ENCODE data around the gene PIANP. TPM values are rescaled to one million over a fixed set of nuclear protein-coding genes. Genes with fewer than 3 reads are reported as not detected.
"Not testable (repeated sequence)": the region's sequence is repeated elsewhere in the genome, so short reads cannot be mapped to it uniquely, and the experiment has no call there.

Gene PIANP
- total RNA-seq, 1 donor from 2014 or later: 0.20 TPM

DNA sequence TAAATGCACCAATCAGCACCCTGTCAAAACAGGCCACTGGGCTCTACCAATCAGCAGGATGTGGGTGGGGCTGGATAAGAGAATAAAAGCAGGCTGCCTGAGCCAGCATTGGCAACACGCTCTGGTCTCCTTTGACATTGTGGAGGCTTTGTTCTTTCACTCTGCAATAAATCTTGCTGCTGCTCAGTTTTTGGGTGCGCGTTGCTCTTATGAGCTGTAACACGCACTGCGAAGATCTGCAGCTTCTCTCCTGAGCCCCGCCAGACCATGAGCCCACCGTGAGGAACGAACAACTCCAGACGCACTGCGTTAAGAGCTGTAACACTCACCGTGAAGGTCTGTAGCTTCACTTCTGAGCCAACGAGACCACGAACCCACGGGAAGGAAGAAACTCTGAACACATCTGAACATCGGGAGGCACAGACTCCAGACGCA, 8.4 kb upstream of the PIANP start:
- H3K9me3 ChIP-seq: no peaks in the 10 kb centered on the region
- H3K36me3 ChIP-seq: no peaks in the 10 kb centered on the region
- H3K27me3 ChIP-seq: peaks cover 58% of the 10 kb centered on the region
- H3K4me3 ChIP-seq: no peak overlapping the region
- no peak overlapping the region for H3K27ac ChIP-seq
- intact Hi-C loops (cut with DNase I): no loop called here
- no peaks in the 10 kb centered on the region for H3K4me1 ChIP-seq
- ATAC-seq (no peak), DNase-seq (no peak)
- TF ChIP-seq, protein P1, sequence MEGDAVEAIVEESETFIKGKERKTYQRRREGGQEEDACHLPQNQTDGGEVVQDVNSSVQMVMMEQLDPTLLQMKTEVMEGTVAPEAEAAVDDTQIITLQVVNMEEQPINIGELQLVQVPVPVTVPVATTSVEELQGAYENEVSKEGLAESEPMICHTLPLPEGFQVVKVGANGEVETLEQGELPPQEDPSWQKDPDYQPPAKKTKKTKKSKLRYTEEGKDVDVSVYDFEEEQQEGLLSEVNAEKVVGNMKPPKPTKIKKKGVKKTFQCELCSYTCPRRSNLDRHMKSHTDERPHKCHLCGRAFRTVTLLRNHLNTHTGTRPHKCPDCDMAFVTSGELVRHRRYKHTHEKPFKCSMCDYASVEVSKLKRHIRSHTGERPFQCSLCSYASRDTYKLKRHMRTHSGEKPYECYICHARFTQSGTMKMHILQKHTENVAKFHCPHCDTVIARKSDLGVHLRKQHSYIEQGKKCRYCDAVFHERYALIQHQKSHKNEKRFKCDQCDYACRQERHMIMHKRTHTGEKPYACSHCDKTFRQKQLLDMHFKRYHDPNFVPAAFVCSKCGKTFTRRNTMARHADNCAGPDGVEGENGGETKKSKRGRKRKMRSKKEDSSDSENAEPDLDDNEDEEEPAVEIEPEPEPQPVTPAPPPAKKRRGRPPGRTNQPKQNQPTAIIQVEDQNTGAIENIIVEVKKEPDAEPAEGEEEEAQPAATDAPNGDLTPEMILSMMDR (IDR thresholded peaks at IDR 0.05): no peak

DNA sequence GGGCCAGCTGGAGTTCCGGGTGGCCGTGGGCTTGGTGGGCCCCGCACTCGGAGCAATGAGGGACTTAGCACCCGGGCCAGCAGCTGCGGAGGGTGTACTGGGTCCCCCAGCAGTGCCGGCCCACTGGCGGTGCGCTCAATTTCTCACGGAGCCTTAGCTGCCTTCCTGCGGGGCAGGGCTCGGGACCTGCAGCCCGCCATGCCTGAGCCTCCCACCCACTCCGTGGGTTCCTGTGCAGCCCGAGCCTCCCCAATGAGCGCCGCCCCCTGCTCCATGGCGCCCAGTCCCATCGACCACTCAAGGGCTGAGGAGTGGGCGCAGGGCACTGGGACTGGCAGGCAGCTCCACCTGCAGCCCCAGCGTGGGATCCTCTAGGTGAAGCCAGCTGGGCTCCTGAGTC, 7.7 kb upstream of the PIANP start:
- intact Hi-C loops (cut with DNase I); ATAC-seq; H3K4me1 ChIP-seq; H3K36me3 ChIP-seq; DNase-seq; H3K27ac ChIP-seq; H3K4me3 ChIP-seq; H3K9me3 ChIP-seq: not testable (repeated sequence)
- peaks cover 64% of the 10 kb centered on the region for H3K27me3 ChIP-seq

DNA sequence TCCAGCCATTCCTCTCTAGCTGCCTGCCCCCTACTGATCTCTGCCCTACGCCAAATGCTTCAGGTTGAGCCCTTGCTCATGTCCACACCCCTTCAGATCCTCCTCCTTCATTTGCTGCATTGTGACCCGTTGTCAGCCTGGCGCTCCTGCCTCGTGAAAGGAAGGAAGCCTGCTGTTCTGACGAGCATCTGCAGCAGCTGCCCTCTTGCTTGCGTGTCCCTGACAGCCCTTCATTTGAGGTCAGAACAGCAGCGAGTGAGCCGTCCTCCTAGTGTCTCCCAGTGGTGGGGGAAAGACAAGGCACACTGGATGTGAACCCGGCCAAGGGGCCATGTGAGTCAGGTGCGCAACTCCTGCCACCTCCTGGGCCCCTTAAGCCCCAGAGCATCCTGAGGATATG, 3.0 kb upstream of the PIANP start:
- intact Hi-C loops (cut with DNase I): no loop called here
- H3K4me3 ChIP-seq: no peak overlapping the region
- TF ChIP-seq, protein P1 (IDR thresholded peaks at IDR 0.05): no peak
- no peaks in the 10 kb centered on the region for H3K9me3 ChIP-seq
- peaks cover 11% of the 10 kb centered on the region for H3K4me1 ChIP-seq
- no peak overlapping the region for H3K27ac ChIP-seq
- no peak for DNase-seq
- no peak for ATAC-seq
- peaks cover 88% of the 10 kb centered on the region for H3K27me3 ChIP-seq
- H3K36me3 ChIP-seq: no peaks in the 10 kb centered on the region

DNA sequence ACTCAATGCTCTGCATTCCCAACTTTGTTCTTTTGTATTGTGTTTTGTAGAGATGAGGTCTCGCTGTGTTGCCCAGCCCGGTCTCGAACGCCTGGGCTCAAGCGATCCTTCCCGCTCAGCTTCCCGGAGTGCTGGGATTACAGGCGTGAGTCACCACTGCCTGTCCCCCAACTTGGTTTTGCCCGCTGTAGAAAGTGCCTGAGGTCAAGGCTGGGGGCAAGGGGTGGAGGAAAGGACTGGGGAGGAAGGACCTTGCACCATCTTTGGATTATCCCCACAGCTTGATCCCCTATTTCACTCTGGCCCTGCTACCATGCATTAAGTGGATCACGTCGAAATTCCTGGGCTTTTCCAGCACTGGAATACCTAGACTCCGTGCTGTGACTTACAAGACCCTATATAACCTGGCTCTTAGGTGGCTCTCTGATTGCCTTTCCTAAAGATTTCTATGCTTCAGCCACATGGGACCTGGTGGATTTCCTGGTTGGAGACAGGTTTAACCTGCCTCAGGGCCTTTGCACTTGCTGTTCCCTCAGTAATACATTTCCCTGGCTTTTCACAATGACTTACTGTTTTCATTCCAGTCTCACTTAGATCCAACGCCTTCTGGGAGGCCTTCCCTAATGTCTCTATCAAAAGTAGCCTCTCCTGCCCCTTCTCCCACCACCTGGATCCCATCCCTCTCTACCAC, 608 bp upstream of the PIANP start:
- Histone ChIP-seq H3K27me3 (peaks cover 79% of the 10 kb centered on the region), H3K36me3 (no peaks in the 10 kb centered on the region), H3K27ac (no peak overlapping the region), H3K9me3 (no peaks in the 10 kb centered on the region), H3K4me1 (peaks cover 11% of the 10 kb centered on the region), H3K4me3 (peak overlapping the region; percentile 25)
- no peak for DNase-seq
- intact Hi-C loops (cut with DNase I): no loop called here
- no peak for ATAC-seq
- TF ChIP-seq, protein P1 (IDR thresholded peaks at IDR 0.05): no peak

DNA sequence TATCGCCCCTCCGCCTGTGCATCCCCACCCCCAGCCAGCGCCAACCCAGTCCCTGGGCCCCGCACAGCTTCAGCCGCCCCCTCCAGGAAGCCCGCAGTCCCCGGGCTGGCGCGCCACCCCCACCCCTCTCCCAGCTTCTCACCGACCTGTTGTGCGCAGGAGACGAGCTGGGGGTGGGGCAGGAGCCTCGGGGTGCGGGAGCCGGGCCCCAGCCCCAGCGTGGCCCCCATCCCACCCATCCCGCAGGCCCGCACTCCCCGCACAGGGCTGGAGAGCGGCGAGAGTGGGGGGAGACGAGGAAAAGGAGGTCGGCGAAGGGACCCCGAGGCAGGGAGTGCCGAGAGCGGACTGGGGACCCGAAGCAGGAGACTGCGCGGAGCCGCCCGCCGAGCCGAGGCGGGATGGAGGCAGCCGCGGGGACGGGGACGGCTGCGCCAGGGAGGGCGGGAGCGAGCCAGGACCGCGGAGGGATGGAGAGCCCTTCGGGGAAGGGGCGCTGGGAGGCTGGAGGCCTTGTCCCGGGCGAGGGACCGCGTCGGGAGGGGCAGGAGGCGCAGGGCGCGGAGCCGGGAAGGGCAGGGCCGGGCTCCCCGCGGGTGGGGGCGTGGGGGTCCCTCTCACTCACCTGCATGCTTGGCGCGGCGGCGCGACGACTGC, 498 bp downstream of the PIANP start:
- ATAC-seq (peak; percentile 12), DNase-seq (peak; percentile 53)
- Histone ChIP-seq H3K4me3 (peak overlapping the region; percentile 25), H3K27me3 (peaks cover 68% of the 10 kb centered on the region), H3K36me3 (no peaks in the 10 kb centered on the region), H3K9me3 (no peaks in the 10 kb centered on the region), H3K4me1 (peaks cover 11% of the 10 kb centered on the region), H3K27ac (no peak overlapping the region)
- TF ChIP-seq, protein P1 (IDR thresholded peaks at IDR 0.05): no peak
- intact Hi-C loops (cut with DNase I): no loop called here

DNA sequence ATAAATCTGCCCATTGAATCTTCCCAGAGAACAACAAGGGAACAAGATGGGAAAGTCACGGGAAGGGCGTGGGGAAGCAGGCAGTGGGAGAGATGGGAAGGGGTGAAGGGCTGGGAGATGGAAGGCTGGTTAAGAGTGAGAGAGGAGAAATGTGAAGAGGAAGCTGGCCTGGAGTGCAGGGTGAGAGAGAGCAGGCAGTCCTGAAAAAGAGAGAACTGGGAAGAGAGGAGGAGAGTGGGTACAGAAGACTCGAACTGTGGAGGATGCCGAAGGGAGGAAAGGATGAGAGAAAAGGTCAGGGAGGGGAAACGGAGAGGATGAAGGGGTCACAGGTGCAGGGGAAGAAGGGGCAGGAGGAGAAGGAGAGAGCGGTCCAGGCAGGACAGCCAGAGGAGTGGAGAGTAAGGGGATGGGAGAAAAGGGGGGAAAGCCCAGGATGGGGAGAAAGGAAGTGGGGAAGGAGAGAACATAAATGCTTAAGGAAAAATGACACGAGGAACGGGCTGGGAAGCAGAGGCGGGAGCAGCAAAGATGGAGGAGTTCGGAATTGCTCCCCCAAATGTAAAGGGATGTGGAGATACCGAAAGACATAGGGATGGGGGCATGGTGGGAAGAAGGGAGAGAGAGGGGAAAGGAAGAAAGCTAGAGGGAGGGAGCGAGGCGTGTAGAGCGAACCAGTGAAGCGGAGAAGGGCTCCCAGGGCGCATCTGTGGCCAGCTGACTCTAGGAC, 1.2 kb downstream of the PIANP start:
- H3K9me3 ChIP-seq: no peaks in the 10 kb centered on the region
- ATAC-seq: no peak
- peaks cover 11% of the 10 kb centered on the region for H3K4me1 ChIP-seq
- intact Hi-C loops (cut with DNase I): no loop called here
- H3K4me3 ChIP-seq: peak overlapping the region; percentile 25
- H3K27me3 ChIP-seq: peaks cover 61% of the 10 kb centered on the region
- TF ChIP-seq, protein P1 (IDR thresholded peaks at IDR 0.05): no peak
- no peak overlapping the region for H3K27ac ChIP-seq
- DNase-seq: peak; percentile 35
- H3K36me3 ChIP-seq: no peaks in the 10 kb centered on the region
